ELR (cell line): ENCODE measurements around the gene FBLN1.
"Not testable (repeated sequence)": the region's sequence is repeated elsewhere in the genome, so short reads cannot be mapped to it uniquely, and the experiment has no call there.

ENCODE experiments used
- DNase-seq: peaks from one replicate; pipeline ENCODE4 v3.0.0-alpha.2; 2015; ENCODE audit warnings: low read depth

Gene FBLN1

DNA sequence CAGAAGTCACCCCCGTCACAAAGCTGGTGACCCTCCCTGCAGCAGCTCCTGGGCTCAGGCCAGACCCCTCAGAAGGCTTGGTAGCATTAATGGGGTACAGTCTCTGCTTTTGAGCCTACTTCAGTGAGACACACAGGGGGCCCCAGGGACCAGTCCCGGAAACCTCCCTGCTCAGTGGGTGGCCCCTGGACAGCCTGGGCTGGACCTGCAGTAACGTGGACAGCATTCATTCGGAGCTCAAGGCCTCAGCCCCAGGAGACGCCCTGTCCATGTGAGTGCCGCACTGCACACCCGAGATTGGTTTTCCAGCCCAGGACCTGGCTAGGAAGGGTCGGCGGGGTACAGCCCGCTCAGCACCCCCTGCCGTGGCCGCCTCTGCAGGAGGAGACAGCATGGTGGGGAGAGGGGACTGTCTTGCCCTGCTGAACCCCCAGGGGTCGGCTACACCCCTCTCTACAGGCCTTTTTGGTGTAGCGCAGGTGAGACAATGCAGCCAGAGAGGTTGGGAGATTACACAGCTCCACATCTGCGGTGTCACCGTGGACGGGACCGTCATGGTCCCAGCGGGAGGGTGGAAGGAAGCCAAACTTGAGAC, 83.4 kb downstream of the FBLN1 start:
- no peak for DNase-seq

DNA sequence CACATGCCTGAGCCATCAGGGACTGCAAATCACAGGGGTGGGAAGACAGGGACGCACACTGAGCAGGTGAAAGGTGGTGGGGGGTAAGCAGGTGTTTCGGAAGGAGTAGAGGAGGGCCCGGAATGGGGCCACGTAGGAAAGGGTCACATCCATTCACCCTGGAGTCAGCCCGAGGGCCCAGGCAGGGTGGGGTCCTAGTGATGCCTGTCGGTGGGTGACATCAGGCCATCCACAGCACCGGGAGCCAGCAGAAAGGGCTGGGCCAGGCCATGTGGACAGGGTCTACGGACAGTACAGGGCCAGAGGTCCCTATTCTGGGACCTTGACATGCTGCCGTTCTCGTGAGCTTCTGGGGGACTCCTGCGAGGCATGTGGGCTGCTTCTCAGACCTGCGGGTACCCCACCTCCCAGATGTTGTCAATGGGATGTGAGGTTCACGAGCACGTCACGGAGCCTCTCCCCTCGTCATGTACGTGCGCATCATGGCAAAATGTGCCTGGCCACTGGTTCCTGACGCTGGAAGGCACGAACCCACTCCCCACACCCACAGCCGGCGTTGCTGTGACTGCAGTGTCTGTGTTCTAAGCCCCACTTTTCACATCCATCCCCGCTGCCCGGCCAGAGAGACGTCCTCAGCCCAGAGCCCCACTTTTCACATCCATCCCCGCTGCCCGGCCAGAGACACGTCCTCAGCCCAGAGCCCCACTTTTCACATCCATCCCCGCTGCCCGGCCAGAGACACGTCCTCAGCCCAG, 84.1 kb downstream of the FBLN1 start:
- DNase-seq, result no peak

DNA sequence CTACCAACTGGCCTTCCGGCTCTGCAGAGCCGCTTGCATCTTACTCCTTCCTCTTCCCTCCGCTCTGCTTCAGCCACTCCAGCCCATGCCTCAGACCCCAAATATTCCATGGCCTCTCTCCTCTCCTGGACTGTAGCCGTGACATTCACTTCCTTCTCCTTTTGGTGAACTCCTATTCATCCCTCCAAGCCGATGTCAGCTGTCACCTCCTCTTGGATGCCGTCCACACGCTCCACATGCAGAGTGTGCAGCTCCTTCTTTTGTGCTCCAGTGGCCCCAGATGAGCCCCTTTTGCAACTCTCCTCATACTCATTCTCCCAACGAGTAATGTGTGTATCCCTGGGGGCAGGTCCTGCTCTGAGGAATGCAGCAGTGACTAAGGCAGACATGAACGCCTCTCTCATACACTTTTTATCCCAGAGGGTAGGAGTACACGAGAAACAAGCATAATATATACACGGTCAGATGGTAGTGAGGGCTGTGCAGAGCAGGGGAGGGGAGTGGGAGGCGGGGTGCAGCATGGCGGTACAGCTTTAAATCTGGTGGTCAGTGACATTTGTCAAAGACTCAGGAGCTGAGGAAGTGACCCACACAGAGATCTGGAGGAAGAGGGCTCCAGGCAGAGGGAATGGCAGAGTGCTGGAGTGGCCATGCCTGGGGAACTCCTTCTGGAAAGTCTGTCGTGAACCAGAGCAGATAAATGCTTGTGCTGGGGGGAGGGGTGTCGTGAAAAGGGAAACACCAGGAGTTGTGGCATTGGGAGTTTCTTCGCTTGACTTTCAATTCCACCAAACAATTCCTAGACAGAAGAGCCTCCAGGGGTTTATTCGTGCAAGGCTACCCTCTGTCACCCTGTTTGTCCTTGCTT, 85.2 kb downstream of the FBLN1 start:
- peak; percentile 84 for DNase-seq

DNA sequence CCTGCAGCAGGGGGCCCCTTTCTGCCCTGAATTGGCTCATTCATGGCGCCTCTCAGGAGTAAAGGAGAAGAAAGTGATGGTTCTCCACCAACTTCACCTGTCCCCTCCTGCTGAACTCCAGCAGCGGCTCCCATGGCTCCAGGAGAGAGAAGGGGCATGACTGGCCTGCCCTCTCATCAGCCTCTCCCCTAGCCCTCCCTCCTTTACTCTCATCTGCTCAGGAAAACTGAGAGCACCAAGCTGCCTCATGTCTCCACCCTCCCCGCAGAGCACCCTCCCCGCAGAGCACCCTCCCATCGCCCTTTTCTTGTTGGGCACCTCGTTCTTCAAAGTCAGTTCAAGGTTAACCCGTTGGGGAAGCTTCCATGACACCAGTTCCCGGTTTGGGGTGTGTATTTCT, 86.9 kb downstream of the FBLN1 start:
- no peak for DNase-seq

DNA sequence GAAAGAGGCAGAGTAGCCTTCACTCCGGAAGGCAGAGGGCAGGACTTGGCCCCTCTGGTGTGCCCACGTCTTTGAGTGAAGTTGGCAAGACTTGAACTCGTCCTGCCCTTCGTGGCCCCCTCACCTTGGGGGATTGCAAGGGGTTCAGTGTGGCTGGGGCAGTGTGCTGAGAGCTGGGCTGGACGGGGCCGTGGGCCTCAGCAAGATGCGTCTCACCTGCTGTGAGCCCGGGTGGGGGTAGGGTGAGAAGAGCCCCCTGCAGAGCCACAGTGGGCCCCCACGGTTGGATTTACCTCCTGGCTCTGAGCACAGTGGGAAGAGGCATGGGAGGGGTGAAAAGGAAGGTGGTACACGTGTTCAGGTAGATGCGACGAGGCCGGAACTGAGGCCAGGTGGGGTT, 87.6 kb downstream of the FBLN1 start:
- no peak for DNase-seq

DNA sequence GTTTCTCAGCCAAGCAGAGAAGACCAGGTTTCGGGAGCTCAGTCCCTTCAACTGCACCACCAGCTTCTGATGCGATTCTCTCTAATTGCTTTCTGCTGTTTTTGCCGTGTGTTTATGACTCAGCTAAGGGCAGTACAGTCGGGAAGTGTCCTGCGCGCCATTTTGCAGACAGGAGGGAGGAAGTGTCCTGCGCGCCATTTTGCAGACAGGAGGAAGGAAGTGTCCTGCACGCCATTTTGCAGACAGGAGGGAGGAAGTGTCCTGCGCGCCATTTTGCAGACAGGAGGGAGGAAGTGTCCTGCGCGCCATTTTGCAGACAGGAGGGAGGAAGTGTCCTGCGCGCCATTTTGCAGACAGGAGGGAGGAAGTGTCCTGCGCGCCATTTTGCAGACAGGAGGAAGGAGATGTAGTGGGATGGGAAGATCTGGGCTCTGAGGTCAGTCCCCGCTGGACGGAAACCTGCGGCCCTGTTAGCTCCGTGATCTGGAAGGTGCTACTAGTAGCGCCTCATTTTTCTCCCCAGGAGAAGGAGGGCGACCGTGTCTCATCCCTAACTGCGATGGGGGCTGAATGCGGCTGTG, 89.0 kb downstream of the FBLN1 start:
- not testable (repeated sequence) for DNase-seq

DNA sequence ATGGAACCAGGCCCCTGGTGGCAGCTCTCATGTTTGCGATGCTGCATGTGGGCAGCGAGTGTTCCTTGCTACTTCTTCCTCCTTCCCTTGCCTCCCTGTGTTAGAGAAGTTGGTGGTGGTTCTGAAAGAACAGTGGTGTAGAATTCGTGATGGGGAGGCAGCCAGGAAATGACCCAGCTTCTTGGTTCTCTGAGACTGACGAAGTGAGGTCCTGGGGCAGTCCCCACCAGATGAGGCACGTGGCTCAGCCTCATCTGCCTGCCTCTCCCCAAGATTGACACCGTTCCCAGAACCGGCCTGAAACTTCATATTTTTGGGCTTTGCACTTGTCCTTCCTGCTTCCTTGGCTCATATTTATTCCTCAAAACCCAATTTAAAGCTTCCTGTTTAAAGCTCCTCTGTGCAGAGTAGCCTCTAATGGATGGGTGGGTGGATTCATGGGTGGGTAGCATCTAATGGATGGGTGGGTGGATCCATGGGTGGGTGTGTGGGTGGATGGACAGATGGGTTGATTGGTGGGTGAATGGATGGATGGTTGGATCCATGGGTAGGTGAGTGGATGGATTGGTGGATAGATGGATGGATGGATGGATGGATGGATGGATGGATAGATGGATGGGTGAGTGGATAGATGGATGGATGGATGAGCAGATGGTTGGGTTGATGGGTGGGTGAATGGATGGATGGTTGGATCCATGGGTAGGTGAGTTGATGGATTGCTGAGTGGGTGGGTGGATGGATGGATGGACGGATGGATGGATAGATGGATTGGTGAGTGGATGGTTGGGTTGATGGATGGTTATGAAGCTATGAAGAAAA, 91.6 kb downstream of the FBLN1 start:
- DNase-seq, result peak; percentile 10

DNA sequence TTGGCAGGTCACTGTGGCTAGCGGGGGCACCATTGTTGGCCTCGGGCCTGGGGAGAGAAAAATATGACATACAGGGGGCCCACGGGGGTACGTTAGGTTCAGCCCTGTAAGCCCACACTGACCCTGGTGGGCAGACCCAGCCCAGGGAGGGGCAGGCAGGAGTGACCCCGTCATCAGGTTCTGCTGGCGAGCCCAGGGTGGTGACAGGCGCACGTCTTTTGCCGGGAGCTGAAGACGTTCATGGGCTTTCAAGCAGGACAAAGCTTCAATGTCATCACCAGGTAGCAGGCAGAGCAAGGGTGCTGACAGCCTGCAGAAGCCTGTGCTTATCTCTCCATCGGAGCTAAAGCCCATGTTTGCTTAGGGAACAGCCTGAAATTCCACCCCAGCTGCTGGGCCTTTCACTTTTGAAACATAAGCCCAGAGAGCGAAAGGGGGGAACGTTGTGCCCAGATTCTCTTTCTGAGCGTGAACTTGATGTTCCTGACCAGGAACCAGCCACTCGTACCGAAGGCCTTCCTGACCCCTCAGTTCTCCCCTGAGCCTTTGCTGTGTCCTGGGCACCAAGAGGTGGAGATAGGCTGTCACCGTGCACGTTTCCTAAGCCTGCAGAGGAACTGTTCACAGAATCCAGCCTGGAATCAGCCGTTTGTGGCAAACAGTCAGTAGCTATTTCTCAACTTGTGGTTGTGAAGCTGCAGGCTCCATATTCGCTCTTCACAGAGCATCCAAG, 94.9 kb downstream of the FBLN1 start:
- DNase-seq, result no peak

DNA sequence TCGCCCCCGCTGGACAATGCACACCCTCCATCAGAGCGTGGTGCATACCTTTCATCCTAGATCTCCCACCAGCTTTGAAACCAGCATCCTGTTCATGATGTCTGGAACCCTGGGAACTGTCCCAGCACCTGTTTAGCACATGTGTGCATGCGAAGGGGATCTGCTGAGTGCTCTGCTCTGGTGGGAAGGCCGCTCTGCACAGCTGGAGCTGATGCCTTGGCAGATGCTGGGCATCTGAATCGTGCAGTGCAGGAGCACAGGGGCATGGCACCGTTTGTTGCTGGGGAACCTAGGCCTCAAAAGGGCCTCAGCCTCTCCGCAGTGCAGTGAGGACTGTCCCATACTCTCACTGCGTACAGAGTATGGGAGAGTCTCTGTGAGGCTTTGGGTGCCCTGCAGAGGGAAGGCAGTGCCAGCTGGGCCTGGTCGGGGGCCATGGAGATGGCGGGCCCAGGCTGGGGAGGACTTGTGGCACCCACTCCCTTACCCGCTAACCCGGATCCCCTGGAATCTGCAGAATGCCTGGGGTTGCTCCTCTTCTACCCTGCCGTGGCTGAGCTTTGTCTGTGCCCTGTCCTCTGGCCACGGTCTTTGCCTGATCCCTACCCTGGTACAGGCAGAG, 96.0 kb downstream of the FBLN1 start:
- DNase-seq, result no peak

DNA sequence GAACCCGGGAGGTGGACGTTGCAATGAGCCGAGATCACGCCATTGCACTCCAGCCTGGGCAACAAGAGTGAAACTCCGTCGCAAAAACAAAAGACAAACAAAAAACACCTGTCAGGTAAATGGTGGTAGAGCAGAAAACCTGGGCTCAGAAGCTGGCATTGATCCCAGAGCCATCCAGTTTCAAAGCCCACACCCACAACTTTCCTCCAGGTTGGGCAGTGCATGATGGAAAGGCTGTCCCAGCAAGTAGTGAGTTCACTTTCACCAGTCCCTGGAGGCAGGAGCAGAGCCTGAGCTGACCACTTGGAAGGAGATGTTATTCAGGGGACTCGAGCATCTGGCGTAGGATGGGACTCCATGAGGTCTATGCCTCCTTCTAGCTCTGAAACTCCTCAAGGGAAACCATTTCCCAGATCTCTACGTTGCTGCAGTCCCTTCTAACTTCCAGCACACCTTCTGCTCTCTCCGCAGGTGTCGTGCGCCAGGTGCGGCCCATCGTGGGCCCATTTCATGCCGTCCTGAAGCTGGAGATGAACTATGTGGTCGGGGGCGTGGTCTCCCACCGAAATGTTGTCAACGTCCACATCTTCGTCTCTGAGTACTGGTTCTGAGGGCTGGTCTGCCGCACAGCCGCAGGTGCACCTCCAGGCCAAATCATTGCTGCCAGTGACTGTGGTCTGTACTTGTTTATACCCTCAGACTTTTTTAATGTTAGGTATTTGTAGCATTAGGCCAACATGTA, 97.3 kb downstream of the FBLN1 start:
- DNase-seq, result no peak

DNA sequence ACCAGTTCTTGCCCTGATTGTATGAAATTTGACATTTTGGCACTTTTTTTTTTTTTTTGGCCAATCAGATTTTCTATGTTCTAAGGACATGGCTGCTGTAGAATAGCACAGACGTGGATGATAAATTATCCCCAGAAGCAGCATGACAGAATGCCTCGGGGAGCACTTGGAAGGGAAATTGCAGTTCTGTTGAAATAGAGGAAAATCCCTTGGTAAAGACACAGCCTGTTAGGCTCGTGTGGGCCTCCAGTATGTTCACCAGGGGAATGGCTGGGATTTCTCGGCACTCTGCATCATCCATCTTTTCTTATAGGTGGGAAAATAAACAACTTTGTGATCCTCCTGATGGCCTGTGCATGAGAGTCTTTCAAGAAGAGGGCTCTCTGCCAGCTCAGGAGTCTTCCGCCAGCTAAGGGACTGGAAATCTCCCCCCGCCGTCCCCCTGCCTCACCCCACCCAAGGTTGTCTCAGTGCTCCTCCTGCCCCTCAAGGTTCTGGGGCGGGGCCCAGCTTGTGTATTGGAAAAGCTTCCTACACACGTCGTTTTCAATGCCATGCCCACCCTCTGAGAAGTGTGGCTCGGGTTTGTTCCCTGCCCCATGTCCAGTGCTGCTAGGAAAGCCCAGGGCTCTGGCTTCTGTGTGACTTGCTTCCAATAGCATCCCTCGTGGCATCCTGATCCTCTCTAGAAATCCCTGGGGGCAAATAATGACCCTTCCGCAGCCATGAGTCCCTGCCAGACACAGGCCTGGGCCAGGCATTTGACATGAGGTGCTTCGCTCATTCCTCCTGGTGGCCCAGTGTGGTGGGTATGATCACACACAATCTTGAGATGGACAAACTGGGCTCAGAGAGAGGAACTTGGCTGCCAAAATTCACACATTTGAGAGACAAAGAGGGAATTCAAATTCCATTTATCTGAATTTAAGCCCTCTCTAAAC, 98.4 kb downstream of the FBLN1 start:
- DNase-seq, result peak; percentile 46

DNA sequence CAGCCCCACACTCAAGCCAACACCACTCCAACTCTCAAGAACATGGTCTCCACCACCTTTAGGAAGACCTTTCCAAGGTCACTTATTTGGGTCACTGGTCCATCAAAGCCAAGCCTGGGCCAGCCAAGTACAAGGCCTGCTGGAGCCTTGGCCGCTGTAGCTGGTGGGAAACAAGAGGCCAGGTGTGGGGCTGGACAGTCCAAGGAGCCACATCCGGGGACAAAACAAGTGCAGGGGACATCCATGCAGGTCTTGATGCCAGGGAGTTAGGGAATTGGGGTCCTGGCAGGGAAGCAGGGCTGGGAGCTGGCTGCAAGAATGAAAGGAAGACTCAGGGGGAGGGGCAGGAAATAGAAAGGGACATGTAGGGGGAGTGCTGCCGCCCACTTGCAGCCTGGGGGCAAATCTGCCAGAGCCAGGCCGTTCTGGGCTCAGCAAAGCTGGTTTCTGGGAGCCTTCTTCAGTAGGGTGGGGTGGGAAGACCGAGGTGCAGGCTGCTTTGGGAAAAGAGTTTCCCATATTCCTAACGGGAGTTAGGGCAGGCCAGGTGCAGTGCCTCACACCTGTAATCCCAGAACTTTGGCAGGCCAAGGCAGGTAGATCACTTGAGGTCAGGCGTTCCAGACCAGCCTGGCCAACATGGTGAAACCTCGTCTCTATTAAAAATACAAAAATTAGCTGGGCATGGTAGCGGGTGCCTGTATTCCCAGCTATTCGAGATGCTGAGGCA, 99.5 kb downstream of the FBLN1 start:
- no peak for DNase-seq

DNA sequence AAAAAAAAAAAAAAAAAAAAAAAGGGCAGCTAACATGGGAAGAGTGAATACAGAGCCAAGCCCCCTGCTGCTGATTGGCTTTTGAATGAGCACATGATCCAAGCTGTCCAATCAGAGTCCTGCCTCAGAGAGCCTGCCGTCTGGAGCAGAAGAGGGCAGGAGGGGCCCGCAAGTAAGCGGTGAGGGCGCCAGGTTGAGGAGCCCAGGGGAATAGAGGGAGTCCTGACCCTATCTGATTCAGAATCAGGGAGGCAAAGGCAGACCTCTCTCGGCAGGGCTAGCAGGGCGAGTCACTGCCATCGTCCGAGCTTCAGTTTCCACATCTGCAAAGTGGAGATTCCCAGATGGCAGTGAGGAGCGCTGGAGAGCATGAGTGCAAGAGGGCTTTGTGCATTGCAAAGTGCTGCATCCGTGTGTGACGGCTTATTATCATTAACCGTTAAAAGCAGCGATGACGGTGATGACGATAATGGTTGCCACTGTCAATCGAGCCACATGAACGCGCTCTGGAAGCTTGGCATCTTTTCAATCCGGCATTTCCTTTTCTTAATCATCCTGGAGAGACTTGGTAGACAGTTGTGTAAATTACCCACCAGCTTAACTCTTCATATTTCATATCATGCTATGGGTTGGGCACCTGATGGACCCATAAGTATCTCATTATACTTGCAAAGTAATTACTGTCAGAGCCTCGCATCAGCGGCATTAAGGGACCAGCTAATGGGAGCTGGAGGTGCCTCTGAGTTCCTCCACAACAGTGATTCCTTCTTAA, 100.3 kb downstream of the FBLN1 start:
- DNase-seq, result peak; percentile 91

DNA sequence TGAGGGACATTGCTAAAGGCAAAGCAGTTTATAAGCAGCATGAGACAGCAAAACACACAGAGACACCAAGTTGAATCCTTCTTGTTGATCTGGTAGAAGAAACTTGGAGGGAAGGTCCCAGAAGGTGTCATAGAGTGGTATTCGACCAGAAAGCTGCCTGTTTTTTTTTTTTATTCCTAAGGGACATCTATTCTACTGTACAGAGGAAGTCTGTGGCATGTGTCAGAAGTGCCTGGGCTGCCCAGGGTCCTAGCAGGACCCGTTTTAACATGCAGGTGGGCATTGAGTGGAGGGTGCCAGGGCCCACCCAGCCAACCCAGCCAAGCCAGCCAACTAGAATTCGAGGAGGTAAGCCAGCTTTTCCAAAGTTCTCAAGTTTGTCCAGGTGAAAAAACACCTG, 100.9 kb downstream of the FBLN1 start:
- no peak for DNase-seq

DNA sequence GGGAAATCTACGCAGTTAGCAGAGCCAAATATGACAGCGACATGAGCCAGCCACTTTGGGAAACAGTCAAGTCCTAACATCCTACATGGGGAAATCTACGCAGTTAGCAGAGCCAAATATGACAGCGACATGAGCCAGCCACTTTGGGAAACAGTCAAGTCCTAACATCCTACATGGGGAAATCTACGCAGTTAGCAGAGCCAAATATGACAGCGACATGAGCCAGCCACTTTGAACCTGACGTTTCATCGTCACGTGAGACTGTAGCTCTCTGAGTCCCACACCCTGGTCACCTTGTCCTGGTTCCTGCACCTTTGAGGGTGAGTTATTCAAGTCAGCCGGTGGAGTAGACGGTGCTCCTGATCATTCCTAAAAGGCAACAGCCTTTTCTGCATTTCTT, 105.4 kb downstream of the FBLN1 start:
- DNase-seq, result peak; percentile 58

DNA sequence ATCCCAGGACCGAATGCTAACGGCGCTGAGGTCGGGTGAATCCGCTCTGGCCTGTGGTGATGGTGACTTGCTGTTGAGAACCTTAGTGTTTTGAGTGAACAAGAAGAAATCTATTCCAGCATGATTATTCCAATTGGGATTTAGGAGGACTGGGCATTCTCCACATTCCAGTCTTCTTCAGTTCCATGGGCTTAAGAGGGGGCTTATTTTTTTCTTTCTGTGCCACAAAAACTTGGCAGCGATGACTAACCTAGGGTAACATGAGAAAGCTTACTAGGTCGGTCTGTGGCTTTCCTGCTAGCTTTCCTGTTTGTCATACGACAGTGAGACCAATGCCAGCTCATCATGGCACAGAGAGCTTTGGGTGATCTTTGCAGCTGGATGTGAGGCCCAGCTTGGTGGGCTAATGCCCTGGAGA, 106.1 kb downstream of the FBLN1 start:
- DNase-seq, result peak; percentile 94

DNA sequence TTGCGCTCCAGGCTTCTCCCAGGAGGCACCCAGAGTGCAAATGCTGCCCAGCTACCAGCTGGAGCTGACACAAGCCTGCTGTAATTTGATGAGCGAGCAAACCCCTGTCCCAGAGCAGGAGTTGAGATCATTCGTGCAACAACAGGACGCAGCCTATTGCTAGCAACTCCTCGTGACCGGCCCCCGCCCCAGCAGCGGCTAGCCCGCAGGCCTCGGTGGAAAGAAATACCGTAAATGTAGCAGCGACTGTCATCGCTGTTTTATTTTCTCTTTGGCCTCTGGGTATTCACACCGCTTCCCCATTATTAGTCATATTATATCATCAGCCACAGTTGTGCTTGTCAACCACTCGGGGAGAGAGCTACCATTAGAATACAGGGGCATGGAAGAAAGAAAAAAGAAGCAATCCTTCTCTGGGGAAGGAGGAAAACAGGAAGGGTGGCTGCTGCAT, 109.8 kb downstream of the FBLN1 start:
- peak; percentile 90 for DNase-seq
